Non-pigmented ciliary epithelial cell (primary cell): ENCODE measurements around the gene OSBPL7.

ENCODE experiments used
- DNase-seq: peaks from one replicate; pipeline ENCODE4 v3.0.0-alpha.2; 2010; ENCODE audit warnings: low read depth

Gene OSBPL7

GRCh38 chr17:47763913-47764582 is 57.5 kb downstream of the OSBPL7 start:
- no peak for DNase-seq

GRCh38 chr17:47762728-47763127 is 58.9 kb downstream of the OSBPL7 start:
- no peak for DNase-seq

GRCh38 chr17:47760409-47761140 is 61.0 kb downstream of the OSBPL7 start:
- DNase-seq, result no peak

- DNase-seq, result no peak
These were observed 64.2 kb downstream of the OSBPL7 start for GRCh38 chr17:47757386-47757785.
